Measurements from ENCODE around the gene PBXIP1.
"Not testable (repeated sequence)": the region's sequence is repeated elsewhere in the genome, so short reads cannot be mapped to it uniquely, and the experiment has no call there.

The PBXIP1 gene

DNA sequence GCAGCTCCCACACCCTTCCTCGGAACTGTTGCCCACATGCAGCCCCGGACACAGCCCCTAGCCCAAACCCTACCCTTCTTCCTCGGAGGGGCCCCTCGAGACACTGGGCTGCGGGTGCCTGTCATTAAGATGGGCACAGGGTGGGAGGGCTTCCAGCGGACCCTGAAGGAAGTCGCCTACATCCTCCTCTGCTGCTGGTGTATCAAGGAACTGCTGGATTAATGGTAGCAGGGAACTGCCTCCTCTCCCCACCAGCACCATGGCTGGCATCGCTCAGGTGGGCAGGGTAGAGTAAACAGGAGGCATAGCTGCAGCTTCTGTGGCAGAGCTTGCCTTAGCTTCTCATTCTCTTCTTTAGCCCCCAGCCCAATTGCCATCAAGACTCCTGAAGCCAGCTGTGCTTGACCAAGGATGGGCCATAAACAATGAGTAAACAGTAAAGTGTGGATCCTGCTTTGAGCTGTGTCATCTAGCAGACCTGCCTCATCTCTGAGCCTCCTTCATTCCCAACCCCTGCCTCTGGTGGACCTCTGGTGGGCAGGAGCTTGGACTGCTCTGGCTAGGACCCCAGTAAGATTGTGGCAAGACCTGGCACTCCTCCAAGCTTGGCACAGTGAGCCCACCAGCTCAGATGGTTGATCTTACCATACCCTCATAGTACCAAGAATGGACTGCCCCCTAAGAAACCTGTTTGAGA is 37.8 kb upstream of the PBXIP1 start, which contains the start of gene LENEP:
LENEP (plus strand) TSS at position 15 of the 697 bp plus-strand sequence; CDS start at position 37, 22 bp downstream.
- DNase-seq, result no peak

GRCh38 chr1:154992721-154993571 is 37.0 kb upstream of the PBXIP1 start:
- DNase-seq, result no peak

DNA sequence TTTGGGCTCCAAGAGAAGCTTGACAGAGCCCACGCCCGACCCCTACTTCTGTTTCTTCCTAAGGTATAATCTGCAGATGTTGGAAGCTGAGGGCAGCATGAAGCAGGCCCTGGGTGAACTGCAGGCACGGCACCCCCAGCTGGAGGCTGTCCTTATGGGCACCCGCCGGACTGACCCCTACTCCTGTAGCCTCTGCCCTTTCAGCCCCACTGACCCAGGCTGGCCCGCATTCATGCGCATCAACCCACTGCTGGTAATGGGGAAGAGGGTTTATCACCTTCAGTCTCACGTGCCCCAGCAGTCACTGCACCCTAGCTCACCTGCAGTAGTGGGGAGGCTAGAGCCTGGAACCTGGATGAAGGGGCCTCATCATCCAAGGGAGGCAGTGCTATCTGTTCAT is 34.4 kb upstream of the PBXIP1 start:
- no peak for DNase-seq

GRCh38 chr1:154989195-154989860 is 33.4 kb upstream of the PBXIP1 start:
- no peak for DNase-seq

GRCh38 chr1:154988058-154988954 is 32.4 kb upstream of the PBXIP1 start:
- no peak for DNase-seq

DNA sequence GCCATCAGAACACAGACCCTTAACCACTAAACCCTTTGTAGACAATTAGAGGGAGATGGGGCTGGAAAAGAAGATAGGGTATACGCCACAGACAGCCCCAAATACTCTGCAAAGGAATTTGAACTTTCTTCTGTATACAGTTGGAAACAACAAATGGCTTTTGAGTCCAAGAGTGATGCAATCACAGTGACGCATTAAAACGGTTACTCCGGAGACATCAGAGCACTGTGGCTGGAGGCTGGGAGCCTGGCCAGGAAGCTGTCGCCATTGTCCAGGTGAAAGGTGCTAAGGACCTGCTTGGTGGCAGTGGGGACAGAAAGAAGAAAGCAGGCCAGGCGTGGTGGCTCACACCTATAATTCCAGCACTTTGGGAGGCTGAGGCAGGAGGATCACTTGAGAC is 31.4 kb upstream of the PBXIP1 start:
- DNase-seq, result no peak

DNA sequence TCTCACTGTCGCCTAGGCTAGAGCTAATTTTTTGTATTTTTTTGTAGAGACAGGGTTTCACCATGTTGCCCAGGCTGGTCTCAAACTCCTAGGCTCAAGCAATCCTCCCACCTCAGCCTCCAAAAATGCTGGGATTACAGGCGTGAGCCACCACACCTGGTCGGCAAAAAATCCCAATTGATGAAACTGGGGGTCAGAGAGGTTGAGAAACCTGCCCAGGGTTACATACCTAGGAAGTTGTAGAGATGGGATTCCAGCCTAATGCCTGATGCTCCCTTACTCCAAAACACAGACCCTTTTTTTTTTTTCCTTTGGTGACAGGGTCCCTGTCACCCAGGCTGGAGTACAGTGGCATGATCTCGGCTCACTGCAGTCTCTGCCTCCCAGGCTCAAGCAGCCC is 30.8 kb upstream of the PBXIP1 start:
- DNase-seq, result not testable (repeated sequence)

GRCh38 chr1:154983776-154984466 is 28.0 kb upstream of the PBXIP1 start:
- no peak for DNase-seq

DNA sequence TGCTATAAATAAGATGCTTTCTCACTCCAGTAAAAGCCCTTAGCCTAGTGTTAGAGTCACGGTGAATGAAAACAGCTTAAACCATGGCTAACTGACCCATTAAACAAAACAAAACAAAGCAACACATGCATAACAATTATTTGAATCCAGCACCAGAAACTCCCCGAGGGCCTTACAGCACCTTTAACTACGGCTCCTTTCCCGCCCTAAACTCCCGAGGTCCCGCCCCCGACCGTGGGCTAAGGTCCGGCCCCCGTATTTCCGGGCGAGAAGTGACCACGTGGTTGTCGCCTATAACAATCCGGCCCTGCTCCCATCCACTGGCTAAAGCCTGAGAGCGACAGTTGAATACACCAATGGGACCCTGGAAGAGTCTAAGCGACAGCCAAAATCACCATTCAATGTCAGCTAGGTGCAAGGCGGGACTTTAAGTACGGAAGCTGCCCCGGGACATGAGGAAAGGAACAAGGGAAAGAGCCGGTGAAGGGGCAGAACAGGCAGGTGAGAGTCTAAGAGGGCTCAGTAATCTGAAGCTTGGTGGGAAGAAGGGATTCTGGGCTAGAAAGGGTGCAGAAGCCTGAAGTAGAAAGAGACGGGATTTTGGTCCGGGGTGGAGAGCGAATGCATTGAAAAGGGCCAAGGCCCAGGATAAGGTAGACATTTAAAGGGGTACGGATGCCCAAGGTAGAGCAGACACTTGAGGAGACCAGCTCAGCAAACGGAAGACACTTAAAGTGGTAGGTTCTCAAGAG is 27.2 kb upstream of the PBXIP1 start, which contains the start of gene FLAD1:
FLAD1 (plus strand) TSS at position 448 of the 752 bp plus-strand sequence. CDS start 351 bp downstream, outside the sequence.
- DNase-seq, result peak; percentile 99

DNA sequence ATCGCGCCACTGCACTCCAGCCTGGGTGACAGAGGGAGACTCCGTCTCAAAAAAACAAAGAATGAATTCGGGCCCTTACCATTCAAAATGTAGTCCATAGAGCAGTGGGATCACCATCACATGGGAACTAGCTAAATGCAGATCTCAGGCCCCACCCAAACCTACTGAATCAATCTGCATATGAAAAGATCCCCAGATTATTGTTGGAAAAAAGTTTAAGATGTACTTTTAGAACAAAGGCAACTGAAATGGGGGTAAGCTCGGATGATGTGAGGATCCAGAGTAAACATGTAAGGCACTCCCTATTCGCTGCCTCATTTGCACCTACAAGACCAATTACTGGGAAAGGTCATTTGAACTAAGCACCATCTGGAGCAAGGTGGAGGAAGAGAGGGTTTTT is 26.4 kb upstream of the PBXIP1 start:
- no peak for DNase-seq

DNA sequence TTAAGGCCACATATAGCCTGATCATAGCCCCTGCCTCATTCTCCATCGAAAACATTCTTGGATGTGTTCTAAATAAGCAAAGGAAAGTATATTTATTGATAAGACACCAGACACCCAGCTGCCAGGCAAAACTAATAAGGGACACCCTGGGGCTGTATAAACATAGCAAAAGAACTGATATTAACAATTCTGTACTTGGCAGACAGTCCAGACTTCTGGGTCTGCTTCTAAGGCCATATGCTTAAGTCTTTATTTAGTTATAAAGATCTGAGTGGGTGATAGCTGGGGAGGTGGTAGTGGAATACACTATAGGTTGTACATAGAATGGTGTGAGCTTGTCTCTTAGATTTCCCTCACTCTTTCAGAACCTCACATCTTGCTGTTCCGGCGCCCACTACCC is 22.5 kb upstream of the PBXIP1 start:
- no peak for DNase-seq

- DNase-seq, result not testable (repeated sequence)
Observed at GRCh38 chr1:154977762-154978161, 21.9 kb upstream of the PBXIP1 start.

DNA sequence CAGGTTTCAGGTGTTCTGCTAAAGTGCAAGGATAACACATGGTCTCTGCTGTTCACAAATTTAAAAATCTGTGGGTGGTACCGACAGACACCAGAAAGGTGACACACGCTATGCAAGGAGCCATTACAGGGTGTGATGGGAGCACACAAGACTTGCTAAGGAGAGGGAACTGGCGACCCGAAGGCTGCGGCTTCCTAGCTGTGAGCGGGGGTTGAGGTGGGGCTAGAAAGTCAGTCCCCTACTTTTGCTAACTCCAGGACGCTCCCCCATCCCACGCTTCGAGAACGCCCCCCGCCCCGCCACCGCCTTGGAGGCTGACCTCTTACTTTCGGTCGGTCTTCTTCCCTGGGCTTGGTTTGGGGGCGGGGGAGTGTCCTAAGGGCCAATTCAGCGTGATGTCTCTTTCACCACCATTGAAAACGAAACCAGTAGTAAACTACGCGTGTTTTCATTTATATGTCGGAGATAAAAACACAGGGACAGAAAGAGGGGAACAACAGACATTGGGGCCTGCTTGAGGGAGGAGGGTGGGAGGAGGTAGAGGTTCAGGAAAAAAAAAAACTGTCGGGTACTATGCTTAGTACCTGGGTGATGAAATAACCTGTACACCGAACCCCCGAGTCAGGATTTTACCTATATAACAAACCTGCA is 19.6 kb upstream of the PBXIP1 start:
- no peak for DNase-seq

GRCh38 chr1:154974808-154975408 is 19.0 kb upstream of the PBXIP1 start:
- peak; percentile 95 for DNase-seq

- peak; percentile 100 for DNase-seq
Observed at GRCh38 chr1:154974102-154974807, 18.4 kb upstream of the PBXIP1 start, which contains the start of gene CKS1B. CKS1B (plus strand) TSS chr1:154974681; CDS start chr1:154974746, 65 bp downstream.

DNA sequence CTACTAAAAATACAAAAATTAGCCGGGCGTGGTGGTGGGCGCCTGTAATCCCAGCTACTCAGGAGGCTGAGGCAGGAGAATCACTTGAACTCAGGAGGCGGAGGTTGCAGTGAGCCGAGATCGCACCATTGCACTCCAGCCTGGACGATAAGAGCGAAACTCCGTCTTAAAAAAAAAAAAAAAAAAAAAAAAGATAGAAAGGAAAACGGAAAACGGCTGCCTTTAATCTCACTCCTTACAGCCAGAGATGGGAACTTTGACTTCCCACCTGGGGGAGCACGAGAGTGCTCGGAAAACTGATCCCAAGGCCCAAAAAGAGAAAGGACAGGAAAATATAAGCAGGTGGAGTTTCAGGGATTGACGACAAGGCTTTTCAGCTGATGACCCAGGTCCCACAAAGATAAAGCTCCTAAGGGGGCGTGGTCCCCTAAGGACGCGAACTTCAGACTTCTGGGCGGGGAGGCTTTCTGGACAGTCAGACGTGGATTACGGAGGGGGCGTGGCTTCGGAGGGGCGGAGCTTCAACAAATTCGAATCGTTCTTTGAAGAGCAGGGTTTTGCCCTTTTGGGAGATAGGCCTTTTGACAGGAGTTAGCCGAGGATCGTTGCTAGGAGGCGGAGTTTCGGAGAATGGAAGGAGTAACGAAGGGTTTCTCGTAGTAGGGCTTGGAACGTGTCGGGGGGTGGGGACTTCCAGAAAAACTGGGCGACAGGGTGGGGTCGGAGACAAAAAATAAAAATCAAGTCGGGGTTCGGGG is 17.6 kb upstream of the PBXIP1 start:
- peak; percentile 91 for DNase-seq

GRCh38 chr1:154972517-154973343 is 16.8 kb upstream of the PBXIP1 start:
- no peak for DNase-seq

DNA sequence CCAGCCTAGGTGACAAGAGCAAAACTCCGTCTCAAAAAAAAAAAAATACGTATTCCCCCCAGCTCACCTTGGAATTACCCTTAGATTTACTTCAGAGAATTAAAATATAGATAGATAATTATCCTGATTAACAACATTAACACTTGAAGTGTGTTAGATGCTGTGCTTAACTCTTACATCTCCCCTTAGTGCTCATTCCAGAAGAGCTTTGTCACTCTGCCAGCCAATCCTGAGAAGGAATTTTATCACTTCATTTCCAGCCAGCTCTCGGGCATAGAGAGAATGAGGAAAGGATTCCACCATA is 16.3 kb upstream of the PBXIP1 start:
- DNase-seq, result no peak

Measured in CD4-positive, alpha-beta T cell treated with Interleukin-4 for 4 hours (primary cell).